Fibroblast of skin of abdomen (primary cell): ENCODE data around the gene CCDC39.
"Not testable (repeated sequence)": the region's sequence is repeated elsewhere in the genome, so short reads cannot be mapped to it uniquely, and the experiment has no call there.

Source experiments
- DNase-seq: peaks from one replicate; pipeline ENCODE4 v3.0.0-alpha.2; 2013

CCDC39 gene

DNA sequence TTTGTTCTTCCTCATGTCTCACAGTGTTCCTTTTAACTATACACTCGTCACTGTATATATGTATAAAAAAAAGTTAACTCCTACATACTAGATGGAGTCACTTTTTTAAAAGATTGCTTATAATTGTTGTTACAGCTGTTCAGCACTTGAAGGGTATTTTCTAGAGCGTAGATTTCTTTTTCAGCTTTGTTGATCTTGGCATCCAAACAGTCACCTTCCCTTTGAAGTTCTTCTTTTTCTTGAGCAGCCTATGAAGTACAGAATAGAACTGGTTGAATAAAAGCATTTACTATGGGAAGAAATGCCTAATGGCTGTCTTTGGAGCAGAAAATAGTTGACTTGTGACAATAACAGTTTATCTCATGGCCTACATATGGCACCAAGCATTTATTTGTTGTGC, 59.6 kb downstream of the CCDC39 start:
- no peak for DNase-seq

DNA sequence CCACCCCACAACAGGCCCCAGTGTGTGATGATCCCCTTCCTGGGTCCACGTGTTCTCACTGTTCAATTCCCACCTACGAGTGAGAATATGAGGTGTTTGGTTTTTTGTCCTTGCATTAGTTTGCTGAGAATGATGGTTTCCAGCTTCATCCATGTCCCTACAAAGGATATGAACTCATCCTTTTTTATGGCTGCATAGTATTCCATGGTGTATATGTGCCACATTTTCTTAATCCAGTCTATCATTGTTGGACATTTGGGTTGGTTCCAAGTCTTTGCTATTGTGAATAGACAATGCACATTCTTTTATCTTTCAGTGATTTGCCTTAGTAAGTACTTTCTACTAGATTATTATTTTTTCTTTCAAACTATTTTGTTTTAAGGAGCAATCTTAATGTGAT, 60.7 kb downstream of the CCDC39 start:
- DNase-seq, result not testable (repeated sequence)

DNA sequence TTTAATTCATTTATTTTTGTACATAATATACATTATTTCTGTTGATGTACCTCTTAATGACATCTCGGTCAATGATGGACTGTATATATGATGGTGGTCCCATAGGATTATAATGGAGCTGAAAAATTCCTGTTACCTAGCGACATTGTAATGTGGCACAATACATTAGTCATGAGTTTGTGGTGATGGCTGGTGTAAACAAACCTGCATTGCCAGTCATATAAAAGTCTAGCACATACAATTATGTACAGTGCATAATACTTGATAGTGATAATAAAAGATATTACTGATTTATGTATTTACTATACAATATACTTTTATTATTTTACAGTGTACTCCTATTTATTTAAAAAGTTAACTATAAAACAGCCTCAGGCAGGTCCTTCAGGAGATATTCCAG, 62.2 kb downstream of the CCDC39 start:
- no peak for DNase-seq

DNA sequence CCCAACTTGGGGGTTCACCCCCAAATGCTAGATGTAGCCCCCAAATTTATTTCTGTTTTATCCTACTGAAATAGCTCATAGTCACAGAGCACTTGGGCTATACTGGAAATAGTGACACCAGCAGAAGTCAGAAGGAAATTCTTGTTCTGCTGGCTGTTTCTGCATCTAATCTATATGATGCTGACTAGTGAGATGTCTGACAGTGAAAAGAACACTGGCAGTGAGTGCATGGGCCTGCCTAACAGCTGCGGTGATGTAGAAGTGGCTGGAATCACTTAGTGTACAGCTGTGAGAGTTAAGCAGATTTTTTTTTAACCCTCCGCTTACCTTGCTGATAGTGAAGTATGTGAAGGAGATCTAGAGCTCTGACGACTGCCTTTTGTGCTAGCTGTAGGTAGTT, 63.3 kb downstream of the CCDC39 start:
- DNase-seq, result no peak

DNA sequence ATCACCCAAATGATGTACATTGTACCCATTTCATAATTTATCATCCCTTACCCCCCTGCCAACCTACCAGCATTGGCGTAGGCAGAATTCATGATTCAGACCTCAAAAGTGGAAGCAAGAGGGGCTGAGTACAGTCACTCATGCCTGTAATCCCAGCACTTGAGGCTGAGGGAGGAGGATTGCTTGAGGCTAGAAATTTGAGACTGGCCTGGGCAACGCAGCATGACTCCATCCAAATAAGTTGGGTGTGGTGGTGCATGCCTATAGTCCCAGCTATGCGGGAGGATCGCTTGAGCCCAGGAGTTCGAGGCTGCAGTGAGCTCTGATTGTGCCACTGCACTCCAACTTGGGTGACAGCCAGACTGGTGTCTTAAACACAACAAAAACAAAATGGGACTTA, 66.9 kb downstream of the CCDC39 start:
- DNase-seq, result no peak

DNA sequence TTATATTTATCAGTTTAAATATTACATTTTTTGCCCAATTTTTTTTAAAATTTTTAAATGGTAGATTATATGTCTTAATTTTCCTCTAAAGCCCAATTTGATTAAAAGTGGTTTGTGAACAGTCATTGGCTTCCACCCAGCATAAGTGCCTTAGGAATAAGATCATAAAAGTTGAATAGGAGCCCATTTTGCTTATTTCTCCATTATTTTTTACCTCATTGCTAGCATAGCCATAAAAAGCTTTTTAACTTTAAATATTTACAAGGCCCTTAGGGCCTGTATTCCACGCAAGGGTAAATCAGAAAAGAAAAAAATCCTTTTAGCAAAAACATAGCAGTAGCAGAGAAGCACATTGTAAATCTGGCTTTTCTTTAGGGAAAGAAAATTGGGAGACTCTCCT, 68.3 kb downstream of the CCDC39 start:
- no peak for DNase-seq

DNA sequence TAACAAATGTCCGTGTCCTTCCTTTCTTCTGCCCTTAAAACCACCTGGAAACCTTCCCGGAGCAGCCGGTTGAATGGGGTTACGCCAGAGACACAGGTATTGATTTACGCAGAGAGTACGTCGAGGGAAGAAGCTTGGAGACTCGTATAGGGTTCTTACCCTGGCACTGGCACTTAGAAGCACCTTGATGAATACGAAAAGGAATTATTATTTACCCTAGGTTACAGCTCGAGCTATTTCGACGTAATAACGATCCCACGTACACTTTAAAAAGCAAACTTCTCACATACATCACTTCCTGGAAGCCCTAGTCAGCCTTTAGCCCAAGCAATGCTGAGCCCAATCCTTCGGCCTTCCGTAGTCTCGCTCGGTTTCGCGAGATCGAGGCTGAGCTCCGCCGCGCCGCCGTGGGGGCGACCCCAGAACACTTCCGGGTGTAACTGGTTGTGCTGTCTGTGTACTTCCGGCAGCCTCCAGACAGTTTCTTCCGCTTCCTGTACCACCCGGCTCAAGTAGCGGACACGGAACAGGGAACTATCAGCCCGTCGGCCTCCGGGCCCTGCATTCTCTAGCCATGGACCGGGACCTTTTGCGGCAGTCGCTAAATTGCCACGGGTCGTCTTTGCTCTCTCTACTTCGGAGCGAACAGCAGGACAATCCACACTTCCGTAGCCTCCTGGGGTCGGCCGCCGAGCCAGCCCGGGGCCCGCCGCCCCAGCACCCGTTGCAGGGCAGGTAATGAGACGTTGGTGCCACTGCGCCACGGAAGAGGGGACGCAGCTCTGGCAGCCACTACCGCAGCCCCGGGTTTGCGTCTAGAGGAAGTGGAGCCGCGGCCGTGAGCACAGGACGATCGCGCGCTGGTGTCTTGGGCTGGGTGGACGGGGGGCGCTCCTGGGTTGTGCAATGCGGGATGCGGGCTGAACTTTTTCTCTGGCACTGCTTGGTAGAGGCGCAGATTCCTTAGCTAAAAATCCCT, 77.3 kb downstream of the CCDC39 start, which contains the start of gene TTC14:
Gene TTC14, plus strand, starts transcription at position 476 of the 979 bp plus-strand sequence. Its CDS starts 99 bp downstream, at position 575.
- DNase-seq, result peak; percentile 96

DNA sequence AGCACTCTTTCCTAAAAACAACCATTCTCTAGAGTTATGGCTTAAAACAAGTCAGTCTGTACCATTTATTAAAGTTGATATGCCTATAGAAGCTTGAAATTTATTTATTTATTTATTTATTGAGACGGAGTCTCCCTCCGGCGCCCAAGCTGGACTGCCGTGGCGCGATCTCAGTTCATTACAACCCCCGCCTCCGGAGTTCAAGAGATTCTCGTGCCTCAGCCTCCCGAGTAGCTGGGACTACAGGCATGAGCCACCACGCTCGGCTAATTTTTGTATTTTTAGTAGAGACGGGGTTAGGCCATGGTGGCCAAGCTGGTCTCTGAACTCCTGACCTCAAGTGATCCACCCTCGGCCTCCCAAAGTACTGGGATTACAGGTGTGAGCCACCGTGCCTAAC, 78.8 kb downstream of the CCDC39 start:
- DNase-seq, result no peak

DNA sequence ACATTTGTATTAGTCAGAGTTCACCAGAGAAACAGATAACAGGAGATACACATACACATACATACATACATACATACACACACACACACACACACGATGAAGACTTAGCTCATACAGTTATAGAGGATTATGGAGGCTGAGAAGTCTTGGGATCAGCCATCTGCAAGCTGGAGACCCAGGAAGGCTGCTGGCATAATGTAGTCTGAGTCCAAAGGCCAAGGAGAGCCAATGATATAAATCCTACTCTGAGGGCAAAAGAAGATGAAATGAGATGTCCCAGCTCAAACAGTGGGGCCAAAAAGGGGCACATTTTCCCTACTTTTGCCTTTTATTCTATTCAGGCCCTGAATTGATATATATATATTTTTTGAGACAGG, 83.7 kb downstream of the CCDC39 start:
- no peak for DNase-seq

DNA sequence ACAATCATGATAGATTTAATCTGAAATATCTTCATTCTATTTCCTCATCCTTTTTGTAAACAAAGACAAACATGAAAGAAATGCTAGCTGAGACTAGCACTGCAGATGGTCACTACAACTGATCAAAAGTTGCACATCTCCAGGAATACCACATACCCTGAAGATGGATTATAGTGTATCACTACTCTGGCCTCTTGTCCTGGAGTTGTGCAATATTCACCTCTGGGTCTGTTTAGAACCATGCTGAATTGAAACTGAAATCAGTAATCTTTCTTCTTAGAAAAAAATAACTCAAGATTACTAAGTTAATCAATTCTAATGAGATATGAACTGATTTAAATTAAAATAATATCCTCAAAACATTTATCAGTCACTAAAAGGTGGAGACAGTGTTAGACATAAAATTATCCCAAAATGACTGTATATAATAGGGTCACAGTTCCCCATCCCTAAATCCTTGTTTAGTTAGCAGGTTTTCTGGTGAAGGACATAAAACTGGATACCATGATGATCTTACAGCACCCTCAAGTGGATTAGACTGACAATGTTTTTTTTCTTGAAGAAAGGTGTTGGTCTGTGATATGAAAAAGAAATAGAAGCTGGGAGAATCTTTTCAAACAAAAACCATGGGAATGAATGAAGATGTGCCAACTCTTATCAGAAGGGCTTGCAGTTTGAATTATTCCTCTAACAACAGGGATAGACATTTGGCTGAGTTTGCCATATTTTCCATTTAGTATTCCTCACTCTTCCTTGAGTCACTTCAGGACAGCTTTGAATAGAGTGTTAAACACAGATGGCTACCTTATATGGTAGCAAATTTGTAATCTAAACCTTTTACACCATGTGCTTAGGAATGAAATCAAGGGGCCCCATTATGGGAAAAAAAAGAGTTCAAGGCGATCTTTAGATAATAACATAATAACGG, 84.4 kb downstream of the CCDC39 start:
- DNase-seq, result peak; percentile 54

DNA sequence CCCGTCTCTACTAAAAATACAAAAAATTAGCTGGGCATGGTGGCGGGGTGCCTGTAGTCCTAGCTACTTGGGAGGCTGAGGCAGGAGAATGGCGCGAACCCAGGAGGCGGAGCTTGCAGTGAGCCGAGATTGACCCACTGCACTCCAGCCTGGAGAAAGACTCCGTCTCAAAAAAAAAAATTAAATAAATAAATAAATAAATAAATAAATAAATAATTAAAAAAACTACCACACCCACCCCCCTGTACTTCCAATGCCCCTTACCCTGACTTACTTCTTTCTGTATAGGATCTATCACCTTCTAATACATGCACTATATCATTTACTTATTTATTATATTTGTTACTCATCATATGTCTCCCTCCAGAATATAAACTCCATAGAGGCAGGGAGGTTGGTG, 85.7 kb downstream of the CCDC39 start:
- not testable (repeated sequence) for DNase-seq

DNA sequence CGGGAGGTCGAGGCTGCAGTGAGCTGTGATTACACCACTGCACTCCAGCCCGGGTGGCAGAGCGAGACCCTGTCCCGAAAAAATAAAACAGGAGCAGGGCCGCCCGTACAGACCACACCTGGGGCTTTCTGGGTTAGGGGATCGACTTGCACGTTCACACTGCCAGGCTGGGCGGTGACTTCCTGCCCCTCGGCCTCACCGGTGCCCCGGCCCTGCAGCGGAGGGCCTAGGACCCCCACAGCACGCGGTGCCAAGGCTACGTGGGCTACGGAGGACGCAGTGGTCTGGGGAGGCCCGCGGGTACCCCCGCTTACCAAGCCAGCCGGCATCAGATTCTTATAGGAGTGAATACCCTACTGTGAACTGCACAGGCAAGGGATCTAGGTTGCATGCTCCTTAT, 88.9 kb downstream of the CCDC39 start:
- DNase-seq, result no peak

DNA sequence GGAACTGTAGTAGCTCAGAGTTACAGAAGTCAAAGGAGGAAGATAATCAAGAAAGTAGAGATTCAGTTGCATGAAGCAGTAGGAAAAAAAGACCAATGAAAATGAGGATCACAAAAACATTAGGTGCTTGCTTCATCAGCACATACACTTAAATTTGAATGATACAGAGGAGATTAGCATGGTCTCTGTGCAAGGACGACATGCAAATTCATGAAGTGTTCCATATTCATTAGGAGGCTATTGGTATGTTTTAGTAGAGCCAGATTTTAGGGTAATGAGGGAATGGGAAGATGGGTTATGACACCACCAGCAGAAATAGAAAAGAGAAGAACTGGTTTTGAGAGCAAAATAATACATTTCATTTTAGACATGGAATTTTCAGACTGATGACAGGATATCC, 98.4 kb downstream of the CCDC39 start:
- DNase-seq, result no peak

DNA sequence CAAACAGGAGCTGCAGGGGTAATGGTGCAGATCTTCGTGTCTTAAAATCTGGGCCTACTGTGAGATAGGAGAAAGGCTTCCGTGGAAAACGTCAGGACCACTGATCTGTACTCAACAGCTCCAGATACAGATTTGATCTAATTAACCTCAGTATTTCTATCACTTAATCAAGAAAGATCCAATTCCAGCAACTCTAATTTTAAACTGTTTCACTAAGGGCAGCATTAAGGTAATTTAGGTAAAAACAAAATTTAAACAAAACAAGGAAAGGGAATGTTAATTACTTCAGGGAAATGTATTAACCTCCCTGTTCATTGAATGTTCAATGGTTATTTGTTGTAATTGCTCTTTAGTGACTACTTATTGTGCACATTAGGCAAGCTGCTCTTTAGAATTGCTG, 103.7 kb downstream of the CCDC39 start:
- no peak for DNase-seq

DNA sequence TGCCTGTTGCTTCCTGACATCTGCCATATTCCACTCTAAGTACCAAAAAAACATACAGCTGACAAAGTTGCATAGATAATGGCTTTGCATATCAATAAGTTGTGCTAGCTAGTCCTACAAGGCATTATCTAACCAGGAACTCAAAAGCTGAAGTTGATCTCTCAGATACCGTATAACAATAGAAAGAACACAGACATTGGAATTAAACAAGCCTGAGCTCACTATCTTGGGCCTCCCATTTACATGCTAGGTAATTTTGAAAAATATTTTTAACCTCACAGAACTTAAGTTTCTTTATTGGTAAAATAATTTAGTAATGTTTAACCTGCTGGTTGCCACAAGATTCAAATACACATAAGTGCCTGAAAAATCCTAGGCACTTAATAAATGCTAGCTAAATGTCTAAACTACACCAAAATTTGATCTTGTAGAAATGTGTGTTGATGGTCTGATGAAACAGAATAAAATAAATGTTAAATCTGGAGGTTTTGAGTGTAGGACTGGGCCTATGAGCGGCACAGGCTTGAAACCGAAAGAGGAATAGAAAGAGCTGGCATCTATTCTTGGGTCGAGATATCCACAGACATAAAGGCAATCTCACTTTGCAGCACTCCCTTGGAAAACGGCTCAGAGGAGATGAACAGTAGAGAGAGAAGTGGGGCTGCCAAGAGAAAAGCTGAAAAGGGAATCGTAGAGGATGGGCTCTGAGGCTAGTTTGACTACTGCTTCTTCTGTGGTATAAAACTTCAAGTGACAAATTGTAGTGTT, 107.3 kb downstream of the CCDC39 start:
- DNase-seq, result no peak

DNA sequence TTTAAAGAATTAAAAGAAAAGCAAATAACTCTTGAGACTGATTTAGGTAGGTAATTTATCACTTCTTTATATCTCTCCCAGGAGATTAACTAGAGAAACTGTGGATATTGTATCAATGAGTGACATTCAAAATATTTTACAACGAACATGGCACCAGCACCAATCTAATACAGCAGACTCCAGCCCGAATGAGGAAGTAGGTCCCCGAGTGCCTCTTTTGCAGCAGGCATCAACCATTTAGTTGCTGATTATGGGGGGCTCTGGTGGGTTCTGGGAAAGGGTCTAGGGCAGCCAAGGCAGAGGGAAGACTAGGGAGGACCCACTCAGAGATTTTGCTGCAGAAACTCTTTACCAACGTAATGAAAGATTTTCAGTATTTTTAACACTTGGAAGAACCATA, 109.1 kb downstream of the CCDC39 start:
- DNase-seq, result no peak

DNA sequence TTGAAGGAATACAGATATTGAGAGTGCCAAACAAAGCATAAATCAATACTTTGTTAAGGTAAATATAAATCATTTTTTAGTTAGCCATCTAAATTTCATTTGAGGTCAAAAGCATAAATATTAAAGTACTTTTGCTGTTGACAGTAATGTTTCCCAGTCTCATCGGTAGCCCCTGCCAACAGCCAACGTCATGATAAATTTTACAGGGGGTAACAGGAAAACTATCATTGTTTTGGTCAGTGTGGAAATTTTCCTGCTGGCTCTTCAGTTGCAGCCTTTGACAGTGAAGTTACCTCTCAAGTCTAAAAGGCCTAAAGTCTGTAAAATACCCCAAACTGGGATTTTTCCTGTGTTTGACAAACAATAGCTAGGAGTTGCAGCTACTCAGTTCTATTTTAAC, 114.6 kb downstream of the CCDC39 start:
- no peak for DNase-seq
